AG09309 (cell line): Measurements from ENCODE around the gene VIPR2.

Experiments
- DNase-seq: peaks from one replicate; pipeline ENCODE4 v3.0.0-alpha.2; 2010; ENCODE audit warnings: low read depth
- H3K4me3 ChIP-seq: 2 replicates; pipeline ENCODE4 v1.5.1; 2011; ENCODE audit warnings: mild to moderate bottlenecking, low read depth, low read length, moderate library complexity; ENCODE audit not compliant: control insufficient read depth
- CTCF ChIP-seq: IDR thresholded peaks from 2 replicates; pipeline ENCODE4 v1.5.1; 2011; ENCODE audit warnings: mild to moderate bottlenecking, low read depth, low read length, inconsistent platforms; ENCODE audit not compliant: insufficient read depth, control insufficient read depth; ENCODE audit errors: missing control alignments

VIPR2 gene

GRCh38 chr7:158979635-158980351 lies 164.9 kb downstream of the VIPR2 start:
- H3K4me3 ChIP-seq, result no peak overlapping the region
- TF ChIP-seq CTCF, result no peak
- DNase-seq, result no peak

GRCh38 chr7:158979023-158979529 lies 165.6 kb downstream of the VIPR2 start:
- DNase-seq, result no peak
- TF ChIP-seq CTCF, result no peak
- no peak overlapping the region for H3K4me3 ChIP-seq
